ENCODE results near the gene EMILIN2.

The EMILIN2 gene

DNA sequence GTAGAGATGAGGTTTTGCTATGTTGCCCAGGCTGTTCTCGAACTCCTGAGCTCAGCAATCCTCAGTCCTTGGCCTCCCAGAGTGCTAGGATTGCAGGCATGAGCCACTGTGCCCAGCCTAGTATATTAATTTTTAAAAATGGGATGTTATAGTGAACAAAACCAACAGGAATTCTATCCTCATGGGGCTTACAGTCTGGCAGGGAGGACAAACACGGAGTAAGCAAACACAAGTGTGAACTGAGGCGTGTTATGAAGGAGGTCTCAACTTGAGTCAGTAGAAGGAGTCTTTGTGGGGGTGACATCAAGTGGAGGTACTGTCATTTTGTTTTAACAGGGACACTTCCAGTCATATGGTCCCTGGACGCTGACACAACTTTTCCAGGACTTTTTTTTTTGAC is 33.1 kb downstream of the EMILIN2 start:
- no peak for DNase-seq

DNA sequence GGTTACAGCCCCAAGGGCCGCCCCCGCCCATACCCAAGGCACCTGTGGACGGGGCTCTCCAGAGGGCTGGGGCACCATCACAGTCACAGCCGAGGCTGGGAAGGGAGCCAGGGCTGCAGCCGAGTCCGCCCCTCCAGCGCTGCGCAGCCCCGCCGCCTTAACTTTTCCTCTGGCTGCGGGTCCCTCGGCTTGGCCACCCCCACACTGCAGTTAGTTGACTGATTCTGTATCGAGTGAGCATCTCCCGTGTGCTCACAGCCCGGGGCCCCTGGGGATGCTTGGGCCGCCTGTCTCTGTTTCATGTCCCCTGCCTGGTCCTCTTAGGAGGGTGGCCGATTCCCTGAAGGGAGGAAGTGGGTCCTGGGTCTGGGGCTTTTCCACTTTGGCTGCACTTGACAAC is 33.7 kb downstream of the EMILIN2 start:
- no peak for DNase-seq

DNA sequence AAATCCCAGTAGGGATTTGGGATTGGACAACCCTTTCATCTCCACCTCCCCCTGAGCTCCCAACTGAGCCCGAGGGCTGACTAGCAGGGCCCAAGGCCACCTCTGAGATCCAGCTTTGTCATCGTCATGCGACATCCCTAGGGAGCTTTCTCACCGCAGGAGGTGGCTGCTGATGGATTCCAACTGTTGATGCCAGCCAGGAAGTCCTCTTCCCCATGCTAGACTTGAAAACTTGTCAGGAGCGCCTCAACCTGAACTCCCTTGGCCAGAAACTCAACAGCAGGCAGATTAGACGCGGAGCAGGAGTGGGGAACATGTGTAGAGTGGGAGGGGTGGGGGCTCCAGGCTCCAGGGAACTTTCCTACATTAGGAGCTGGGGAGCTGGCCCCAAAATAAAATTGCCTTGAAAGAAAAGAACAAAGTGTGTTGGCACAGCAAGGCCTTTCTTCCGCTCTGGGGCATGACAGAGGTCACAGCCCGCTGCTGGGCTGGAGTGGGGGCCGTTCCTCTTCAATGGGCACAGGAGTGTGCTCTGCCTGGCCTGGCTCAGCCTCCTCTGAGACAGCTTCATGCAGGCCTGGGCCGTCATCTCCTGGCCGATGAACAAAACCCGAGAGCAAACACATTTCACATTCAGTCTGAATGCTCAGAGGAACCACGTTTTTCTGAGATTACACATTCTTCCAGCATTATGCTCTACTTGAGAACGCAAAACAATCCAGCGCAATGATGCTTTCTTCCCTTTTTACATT is 34.5 kb downstream of the EMILIN2 start:
- DNase-seq: no peak

DNA sequence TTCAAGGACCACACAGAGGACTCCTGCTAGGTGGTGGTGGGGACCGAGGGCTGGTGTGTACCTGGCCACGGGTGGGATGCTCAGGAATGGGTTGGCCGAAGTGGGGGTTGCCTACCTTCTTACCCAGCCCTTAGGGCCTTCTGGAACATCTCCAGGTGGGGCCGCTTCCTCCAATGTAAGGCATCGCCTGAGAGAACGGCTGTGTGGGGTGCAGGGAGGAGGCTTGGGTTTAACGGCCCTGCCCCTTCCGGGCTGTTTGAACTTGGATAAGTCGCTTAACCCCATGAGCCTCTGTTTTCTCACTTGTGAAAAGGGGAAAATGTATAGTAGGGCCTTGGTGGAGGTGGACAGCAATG is 35.0 kb downstream of the EMILIN2 start:
- no peak for DNase-seq

DNA sequence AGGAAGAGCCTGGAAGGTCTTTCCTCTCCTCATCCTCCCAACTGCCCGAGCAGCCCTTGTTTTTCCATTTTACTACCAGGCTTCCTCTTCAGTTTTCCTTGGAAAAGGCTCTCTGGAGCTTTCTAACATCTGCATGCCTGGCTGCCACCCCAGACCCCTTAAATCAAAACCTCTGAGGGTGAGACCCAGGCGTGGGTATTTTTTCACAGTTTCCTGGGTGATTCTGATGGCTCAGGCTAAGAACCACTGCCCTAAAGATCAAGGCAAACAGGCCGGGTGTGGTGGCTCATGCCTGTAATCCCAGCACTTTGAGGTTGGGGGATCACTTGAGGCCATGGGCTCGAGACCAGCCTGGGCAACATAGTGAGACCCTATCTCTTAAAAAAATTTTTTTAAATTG is 35.4 kb downstream of the EMILIN2 start:
- DNase-seq: no peak

DNA sequence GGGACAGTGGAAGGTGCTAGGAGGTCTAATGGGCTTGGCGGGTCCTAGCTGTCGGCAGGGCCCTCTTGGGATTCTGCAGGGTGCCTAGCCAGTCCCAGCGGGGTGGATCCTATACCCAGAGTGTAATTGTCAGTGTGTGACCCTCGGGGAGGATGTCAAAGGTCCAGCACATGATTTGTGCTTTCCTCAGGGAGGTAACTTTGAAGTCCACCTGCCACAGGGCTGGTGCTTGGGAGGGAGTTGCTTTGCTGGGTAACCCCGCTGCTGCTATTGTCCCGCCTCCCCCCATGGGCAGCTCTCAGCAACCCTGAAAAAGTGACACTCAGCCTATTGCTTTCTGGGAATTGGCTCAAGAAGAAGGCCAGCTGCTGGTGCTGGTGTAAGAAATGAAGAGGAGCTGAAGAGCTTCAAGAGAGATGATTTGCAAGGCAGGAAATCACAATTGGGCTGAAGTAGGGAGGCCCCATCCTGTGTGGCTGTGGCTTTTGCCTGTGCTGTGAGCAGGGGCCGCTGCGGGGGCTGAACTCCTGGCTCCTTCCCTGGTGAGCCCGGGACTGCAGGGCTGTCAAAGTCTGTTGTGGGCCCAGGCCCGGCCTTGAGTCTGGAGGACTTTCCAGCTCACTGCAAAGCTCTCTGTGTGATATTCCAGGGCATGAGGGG is 36.4 kb downstream of the EMILIN2 start:
- DNase-seq: peak; percentile 62

DNA sequence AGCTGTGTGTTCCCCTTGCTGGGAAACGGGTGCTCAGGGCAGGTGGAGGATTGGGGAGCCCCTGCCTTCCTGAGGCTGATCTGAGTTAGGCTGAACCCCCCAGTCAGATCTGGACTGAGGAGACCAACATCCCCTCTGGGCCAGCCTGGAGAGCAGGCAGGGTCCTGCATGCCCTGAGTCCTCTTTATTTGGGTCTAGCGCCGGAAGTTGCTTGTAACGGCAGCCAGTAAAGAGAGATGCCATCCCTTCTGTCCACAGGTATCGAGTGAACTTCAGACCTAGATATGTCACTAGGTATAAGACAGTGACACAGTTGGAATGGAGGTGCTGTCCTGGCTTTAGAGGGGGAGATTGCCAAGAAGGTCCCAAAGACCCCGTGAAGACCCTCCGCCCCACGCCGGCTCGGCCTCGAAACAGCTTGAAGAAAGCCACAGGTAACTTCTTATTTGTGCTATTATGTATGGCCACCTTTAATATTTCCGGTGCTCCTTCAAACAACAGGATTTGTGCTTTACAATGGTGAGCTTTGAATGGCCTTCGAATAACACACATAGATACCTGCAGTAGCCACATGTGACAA is 38.0 kb downstream of the EMILIN2 start:
- no peak for DNase-seq

DNA sequence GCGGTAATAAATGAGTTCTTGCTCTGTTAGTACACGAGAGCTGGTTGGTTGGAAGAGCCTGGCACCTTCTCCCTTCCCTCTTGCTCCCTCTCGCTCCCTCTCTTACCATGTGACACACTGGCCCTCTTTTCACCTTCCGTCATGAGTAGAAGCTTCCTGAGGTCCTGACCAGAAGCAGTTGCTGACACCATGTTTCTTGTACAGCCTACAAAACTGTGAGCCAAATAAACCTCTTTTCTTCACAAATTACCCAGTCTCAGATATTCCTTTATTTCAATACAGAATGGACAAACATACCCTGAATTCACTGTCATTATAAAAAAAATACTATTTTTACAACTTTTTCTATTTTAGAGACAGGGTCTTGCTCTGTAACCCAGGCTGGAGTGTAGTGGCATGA is 40.7 kb downstream of the EMILIN2 start:
- no peak for DNase-seq

DNA sequence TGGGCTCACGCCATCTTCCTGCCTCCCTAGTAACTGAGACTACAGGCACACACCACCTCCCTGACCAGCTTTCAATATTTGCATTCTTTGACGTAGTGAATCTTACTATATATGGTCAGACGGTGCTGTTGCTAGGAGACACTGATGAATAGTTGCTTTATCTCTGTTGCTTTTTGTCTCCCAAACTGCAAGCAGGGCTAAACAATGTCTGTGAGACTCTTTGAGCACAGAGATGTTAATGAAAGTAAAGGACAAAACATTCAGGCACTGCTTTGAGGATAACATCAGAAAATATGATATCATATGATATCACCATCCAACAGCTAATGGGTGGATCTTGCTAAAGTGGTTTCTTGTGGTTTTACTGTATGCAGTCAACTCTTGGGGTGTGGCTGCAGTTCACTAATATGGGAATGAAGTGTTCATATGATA is 43.0 kb downstream of the EMILIN2 start:
- peak; percentile 86 for DNase-seq

DNA sequence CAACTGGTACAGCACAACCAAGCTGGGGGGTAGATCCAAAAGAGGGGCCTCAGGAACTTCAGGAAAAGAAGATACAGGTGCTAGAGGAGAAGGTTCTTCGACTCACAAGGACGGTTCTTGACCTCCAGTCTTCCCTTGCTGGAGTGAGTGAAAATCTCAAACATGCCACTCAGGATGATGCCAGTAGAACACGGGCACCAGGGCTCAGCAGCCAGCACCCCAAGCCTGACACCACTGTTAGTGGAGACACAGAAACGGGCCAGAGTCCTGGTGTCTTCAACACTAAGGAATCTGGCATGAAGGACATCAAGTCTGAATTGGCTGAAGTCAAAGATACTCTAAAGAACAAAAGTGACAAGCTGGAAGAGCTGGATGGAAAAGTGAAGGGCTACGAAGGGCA is 43.8 kb downstream of the EMILIN2 start:
- DNase-seq: no peak

DNA sequence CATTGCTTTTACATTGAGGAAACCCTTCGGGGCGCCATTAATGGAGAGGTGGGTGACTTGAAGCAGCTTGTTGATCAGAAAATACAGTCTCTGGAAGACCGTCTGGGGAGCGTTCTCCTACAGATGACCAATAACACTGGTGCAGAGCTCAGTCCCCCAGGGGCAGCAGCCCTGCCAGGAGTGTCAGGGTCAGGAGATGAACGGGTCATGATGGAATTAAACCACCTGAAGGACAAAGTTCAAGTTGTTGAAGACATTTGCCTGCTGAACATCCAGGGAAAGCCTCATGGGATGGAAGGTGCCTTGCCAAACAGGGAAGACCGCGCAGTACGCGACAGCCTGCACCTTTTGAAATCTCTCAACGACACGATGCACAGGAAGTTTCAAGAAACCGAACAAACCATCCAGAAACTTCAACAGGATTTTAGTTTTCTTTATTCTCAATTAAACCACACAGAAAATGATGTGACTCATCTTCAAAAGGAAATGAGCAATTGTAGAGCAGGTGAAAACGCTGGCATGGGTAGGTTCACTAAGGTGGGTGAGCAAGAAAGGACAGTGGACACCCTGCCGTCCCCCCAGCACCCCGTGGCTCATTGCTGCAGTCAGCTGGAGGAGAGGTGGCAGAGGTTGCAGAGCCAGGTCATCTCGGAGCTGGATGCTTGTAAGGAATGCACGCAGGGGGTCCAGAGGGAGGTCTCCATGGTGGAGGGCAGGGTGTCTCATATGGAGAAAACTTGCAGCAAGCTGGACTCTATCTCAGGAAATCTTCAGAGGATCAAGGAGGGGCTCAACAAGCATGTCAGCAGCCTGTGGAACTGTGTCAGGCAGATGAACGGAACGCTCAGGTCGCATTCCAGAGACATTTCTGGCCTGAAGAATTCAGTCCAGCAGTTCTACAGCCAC is 45.0 kb downstream of the EMILIN2 start:
- DNase-seq: no peak

DNA sequence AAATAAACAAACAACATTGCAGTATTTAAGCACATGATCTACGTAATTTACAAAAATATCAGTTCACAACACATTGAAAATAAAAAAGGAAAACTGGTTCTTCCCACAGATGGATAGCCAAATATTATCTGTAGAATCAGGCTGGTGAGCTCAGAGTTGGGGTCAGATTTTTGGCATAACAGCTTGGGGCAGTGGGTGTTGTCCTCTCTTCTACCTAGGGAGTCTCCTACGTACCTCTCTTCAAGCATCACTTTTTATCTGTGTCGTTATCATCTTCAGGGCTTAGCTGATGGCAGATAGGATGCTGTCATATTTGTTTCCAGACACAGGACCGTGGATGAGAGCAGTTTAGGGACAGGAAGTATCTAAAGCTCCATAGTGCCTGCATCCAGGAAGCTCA is 46.2 kb downstream of the EMILIN2 start:
- DNase-seq: no peak

DNA sequence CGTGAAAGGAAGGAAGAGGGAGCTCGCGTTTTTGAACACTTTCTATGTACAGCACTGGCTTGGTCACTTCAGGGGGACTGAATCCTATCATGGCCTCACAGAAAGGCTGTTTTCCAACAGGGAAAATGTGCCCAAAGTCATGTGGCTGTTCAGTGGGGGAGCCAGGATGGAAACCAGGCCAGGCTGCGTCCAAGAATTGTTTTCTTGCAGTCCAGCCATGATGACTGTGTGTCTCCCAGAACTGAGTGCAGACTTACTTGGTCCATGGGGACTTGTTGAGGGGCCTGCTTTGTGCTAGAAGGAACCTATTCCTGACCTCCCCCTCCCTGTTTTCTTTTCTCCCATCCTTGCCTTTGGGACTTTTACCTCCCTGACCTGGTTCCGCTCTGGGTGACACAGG is 46.9 kb downstream of the EMILIN2 start:
- DNase-seq: no peak

DNA sequence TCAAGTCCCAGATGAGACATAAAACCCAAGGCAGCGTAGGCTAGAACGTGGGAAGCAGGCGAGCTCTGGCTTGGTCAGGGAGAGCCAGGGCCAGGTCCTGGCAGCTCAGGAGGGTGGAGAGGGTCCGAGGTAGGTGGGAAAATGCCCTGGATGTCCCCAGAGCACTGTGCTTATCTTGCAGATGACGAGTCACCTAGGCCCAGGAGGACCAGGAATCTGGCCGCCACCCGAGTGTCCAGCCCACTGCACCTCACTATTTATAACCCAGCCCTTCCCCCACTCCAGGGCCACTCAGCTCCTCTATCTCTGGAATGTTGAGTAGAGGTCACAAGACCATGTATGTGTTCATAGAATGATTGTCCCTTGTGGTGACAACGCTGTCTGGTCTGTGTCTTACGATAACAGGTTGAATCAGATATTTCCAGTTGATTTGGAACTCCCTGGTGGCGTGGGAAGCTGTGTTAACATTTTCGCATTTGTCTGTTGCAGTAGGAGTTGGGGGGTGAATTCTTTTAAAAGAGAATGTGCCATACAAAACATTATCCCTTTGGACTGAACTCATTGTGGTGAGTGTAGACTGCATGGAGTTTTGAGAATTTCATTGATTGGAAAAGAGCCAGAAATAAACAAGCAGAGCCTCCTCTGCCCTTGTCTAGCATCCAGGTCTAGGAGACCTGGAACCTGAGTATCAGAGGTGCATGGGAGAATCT is 47.5 kb downstream of the EMILIN2 start:
- DNase-seq: peak; percentile 58

DNA sequence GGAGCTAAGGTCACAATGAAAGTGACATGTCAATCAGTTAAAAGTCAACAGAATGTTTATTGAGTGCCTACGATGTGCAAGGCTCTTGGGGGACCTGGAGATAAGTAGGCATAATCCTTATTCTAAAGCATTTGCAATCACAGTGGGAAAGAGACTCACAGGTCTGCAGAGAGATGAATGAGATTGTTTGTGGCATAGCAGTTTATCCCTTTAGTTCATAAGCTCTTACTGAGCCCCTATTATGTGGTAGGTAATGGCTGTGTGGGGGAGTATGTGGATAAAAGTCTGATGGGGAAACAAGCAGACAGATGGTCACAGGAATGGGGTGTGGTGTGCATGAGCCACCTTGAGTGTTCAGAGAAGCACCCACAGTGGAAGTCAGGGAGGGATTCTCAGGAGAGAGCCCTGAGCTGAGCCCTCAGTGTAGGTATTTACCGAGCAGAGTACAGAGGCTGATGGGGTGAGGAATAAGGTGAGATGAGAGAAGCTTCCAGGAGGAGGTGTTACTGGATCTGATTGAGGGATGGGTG is 48.1 kb downstream of the EMILIN2 start:
- DNase-seq: no peak

DNA sequence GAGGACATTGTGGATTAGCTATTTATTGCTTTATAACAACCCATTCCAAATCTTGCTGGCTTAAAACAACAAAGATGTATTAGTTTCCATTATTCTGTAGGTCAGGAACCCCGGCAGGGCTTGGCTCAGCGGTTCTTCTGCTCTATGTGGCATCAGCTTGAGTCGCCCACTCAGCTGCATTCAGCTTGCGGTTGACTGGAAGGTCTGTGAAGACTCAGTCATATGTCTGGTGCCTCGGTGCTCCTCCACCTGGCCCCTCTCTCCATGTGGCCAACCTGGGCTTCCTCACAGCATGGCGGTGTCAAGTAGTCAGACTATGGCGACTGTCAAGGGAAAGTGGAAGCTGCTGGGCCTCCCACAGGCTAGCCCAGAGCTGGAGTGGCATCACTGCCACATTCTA is 48.6 kb downstream of the EMILIN2 start:
- no peak for DNase-seq

DNA sequence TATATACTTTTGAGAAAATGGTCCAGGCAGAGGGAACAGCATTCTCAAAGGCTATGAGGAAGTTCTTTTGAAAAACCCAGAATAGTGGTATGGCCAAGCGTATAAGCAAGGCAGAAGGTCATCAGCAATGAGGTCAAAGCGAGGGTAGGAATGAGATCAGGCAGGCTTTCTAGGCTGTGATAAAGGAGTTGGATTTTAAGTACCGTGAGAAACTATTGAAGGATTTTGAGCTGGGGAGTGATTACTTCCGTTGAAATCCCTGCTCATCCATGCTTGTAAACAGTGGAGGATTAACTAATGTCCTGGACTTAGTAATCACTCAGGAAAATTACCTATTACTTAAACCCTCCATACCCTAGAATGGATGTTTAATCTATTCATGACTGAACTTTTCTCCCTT is 50.2 kb downstream of the EMILIN2 start:
- no peak for DNase-seq

DNA sequence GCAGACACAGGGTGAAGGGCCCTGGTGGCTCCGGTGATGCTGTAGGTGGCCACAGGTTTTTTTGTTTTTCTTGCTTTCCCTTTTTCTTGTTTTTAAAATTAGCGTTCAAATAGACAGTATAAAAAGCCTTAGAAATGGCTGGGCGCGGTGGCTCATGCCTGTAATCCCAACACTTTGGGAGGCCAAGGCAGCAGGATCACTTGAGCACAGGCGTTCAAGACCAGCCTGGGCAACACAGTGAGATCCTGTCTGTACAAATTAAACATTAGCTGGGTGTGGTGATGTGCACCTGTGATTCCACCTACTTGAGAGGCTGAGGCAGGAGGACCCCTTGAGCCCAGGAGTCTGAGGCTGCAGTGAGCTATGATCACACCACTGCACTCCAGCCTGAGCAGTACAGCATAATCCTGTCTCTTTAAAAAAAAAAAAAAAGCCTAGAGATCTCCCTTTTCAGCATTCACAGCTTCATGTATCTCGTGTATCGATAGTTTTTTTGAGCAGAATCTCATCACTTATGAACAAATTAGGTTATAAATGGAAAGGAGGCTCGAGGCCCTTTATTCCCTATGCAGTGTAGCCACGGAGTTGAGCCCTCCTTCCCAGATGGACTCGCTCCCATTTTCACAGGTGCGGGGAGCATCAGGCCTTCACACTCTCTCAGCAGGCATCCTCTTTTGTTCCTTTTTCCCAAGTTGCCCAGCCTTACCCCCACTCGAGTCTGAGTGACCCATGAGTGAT is 50.8 kb downstream of the EMILIN2 start:
- no peak for DNase-seq

DNA sequence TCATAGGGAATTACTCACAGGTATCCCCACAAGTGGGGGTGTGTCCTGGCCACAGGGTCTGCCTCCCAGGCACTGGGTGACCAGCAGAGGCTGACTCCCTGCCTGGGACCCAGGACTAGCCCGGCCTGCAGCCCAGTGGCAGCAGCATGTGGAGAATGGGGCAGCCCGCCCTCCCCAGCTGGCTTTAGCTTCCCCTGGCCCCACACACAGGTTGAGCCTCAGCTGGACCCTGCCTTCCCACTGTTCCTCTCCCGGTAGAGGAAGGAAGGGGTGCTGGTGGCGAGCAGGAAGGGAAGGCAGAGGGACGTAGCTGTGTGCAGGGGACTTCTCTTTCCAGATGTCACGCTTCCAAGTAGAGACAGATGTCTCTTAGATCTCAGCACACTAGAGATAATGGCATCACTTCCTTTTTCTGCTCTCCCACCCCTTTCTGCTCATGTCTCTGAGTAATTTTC is 51.4 kb downstream of the EMILIN2 start:
- peak; percentile 82 for DNase-seq

DNA sequence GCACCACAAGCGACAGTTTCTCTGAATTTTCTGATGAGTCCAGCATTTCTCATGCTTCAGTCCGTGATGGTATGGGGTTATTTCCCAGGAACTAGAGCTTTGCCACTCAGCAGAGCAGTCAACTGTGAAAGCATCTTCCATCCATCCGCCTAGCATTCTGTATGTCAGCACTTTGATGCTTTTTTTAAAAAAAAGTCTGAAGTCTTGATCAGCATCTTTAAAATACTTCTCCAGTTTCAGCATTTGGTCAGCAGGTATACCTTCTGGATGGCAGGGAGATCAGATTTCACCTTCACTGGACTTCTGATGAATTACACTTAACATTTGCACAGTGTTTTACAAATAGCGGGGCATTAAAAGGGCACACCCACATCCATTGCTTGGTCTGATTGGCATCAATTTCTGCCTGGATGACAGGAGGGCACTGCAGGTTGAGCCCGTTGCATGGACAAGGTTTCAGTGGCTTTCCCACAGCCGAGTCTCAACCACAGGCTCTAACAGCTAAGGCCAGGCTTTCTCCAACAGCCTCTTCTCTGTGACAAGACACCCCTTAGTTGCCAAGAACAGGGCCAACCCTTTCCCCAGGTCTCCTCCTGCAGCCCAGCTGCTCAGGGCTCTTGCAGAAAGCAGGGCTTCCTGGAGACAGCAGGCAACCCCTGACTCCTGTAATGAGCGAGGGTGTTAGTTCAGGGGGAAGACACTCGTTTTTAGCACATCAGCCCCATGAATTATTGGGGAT is 54.0 kb downstream of the EMILIN2 start:
- DNase-seq: no peak

DNA sequence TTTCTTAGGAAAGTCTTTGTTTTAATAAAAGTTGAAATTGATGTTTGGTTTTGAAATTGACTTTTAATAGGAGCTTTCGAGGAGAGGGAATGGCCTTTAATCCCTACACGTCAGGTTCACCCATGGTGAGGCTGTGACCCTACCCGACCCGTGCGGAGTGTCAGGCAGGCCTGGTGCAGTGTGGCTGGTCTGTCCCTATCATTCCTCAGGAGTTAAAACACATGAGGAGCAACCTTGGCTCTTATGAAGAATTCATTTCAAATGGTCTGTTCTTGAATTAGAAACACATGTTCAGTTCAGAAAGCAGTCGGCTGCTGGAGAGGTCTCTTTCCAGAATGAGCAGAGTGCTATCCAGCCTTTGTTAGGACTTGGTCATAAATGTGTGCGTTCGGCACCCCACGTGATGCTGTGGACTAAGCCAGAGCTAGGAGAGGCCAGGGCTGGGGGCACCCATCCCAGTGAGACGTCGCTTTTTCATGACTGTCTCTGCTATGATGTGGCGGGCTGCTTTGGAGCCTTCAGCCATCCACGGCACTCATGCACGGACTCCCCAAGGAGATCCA is 54.7 kb downstream of the EMILIN2 start:
- no peak for DNase-seq
